Measurements from ENCODE around the gene RBPJ. TPM values are rescaled to one million over a fixed set of nuclear protein-coding genes. Genes with fewer than 3 reads are reported as not detected.

The RBPJ gene
- polyA plus RNA-seq, 3 donors: 75.3 to 177 (median 128) TPM

DNA sequence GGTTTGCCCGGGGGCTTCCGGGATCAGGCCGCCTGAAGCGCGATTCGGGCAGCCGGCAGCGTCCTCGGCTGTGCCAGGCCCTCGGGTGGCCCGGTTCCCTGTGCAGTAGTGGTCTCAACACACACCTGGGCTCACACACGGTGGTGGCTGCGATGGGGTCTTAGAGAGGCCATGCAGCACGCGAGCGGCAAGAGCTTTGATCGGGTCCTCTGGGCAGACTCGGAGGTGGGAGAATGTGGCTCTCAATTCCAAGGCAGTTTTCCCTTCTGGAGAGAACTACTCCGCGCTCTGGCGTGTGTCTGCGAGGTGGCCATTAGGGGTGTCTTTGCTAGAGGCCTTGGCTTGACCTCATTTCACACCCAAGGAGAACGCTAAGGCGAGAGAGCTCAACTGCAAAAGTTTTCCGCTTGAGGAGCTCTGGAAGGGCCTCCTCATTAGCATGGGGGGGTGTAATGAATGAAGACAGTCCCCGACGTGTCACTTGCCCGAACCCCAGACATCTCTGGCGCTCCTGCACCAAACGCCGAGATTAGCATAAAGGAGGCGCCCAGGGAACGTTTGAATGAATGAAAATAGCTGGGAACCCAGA lies 771 bp upstream of the RBPJ start:
- H3K4me3 ChIP-seq (replicated peaks in 1 of 3; ENCODE audit: low read depth in 2 of 3, low read length in 3 of 3): peak overlapping the region; percentile 78 to 96 (median 81)
- under 1% methylated on average over 32 of the region's 33 CpGs for WGBS (ENCODE audit: insufficient coverage)

More for the DNA sequence above, 771 bp upstream of the RBPJ start:
- TF ChIP-seq, protein P1, sequence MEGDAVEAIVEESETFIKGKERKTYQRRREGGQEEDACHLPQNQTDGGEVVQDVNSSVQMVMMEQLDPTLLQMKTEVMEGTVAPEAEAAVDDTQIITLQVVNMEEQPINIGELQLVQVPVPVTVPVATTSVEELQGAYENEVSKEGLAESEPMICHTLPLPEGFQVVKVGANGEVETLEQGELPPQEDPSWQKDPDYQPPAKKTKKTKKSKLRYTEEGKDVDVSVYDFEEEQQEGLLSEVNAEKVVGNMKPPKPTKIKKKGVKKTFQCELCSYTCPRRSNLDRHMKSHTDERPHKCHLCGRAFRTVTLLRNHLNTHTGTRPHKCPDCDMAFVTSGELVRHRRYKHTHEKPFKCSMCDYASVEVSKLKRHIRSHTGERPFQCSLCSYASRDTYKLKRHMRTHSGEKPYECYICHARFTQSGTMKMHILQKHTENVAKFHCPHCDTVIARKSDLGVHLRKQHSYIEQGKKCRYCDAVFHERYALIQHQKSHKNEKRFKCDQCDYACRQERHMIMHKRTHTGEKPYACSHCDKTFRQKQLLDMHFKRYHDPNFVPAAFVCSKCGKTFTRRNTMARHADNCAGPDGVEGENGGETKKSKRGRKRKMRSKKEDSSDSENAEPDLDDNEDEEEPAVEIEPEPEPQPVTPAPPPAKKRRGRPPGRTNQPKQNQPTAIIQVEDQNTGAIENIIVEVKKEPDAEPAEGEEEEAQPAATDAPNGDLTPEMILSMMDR (IDR thresholded peaks at IDR 0.05): no peak
- H3K9me3 Mint-ChIP-seq: peaks cover 9 to 25% (median 15%) of the 10 kb centered on the region in 7 donors
- peak overlapping the region; percentile 77 for H3K4me2 ChIP-seq (replicated peaks; ENCODE audit: extremely low read depth, low read length, poor library complexity, severe bottlenecking)
- H3K9me3 ChIP-seq (replicated peaks in 1 of 2; ENCODE audit: control insufficient read depth in 1 of 2, insufficient read depth in 1 of 2, low read length in 2 of 2): peaks cover 5 to 6% of the 10 kb centered on the region in 2 donors
- peak overlapping the region; percentile 97 to 99 (median 99) for H3K27ac Mint-ChIP-seq
- no peaks in the 10 kb centered on the region for H3K27me3 ChIP-seq (ENCODE audit: control insufficient read depth in 2 of 2, insufficient read depth in 2 of 2, low read length in 2 of 2)
- H4K20me1 ChIP-seq (ENCODE audit: insufficient read depth, low read length): peaks cover 20% of the 10 kb centered on the region
- H3K27me3 Mint-ChIP-seq (ENCODE audit: low read depth in 3 of 3): peaks cover 0 to 4% (median 3%) of the 10 kb centered on the region in 3 donors
- peaks cover 0 to 9% of the 10 kb centered on the region in 2 donors for H3K36me3 Mint-ChIP-seq
- peak overlapping the region; percentile 99 for H3K9ac ChIP-seq (ENCODE audit: insufficient read depth, low read length, poor library complexity, severe bottlenecking)
- peak overlapping the region; percentile 92 to 96 for H3K4me3 Mint-ChIP-seq
- H2AFZ ChIP-seq (ENCODE audit: insufficient read depth, low read depth, low read length, poor library complexity, severe bottlenecking): peak overlapping the region; percentile 69
- H3K4me1 ChIP-seq (ENCODE audit: control insufficient read depth in 1 of 2, insufficient read depth in 2 of 2, low read length in 2 of 2): peaks cover 39 to 49% of the 10 kb centered on the region in 2 donors
- peaks cover 38% of the 10 kb centered on the region for H3K4me1 Mint-ChIP-seq
- DNase-seq: peak in 1 of 3 donors; percentile 47
- H3K79me2 ChIP-seq (ENCODE audit: insufficient read depth, low read length): peaks cover 58% of the 10 kb centered on the region
- H3K27ac ChIP-seq (ENCODE audit: low read depth in 1 of 2, low read length in 2 of 2): peak overlapping the region; percentile 98 to 99
- H3K36me3 ChIP-seq (replicated peaks in 1 of 2; ENCODE audit: control insufficient read depth in 1 of 2, insufficient read depth in 2 of 2, low read length in 2 of 2): no peaks in the 10 kb centered on the region
- intact Hi-C loops (cut with micrococcal nuclease): loop anchor here (1.0 to 10.0 kb wide), 7 partner anchors 31 to 244 kb away; no protein-coding TSS in a partner anchor
